ENCODE results near the gene SIRPA. TPM values are rescaled to one million over a fixed set of nuclear protein-coding genes. Genes with fewer than 3 reads are reported as not detected.

Gene SIRPA
- total and polyA plus RNA-seq, 2 of the 8 experiments (the other 6 are each of a cell fraction or from before 2014, with no cell fraction given), result 3.9 to 4.3 TPM

DNA sequence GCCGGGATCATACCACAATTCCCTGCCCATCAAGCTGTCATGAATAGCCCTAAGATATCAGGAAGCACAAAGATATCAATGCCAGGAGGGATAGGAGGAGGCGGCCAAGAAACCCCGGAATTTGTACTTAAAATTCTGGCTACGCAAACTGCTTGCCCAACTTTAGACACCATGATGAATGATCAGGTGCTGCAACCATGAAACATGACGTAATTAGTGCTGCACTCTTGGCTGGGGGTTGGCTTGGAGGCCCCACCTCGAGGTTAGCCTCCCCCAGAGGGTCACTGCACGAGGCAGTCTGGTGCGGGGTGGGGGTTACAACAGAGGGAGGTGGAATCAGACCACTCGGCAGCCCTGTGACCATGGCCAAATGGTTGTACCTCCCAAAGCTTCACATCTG, 8.9 kb downstream of the SIRPA start (continued):
- TF ChIP-seq, protein P1, sequence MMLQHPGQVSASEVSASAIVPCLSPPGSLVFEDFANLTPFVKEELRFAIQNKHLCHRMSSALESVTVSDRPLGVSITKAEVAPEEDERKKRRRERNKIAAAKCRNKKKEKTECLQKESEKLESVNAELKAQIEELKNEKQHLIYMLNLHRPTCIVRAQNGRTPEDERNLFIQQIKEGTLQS (IDR thresholded peaks at IDR 0.05; ENCODE audit: insufficient read depth, low read depth, low read length), result no peak
- no peak for TF ChIP-seq POU5F1 (IDR thresholded peaks at IDR 0.05; ENCODE audit: low read depth, low read length)
